Measurements from ENCODE around the gene PDS5B. TPM values are rescaled to one million over a fixed set of nuclear protein-coding genes. Genes with fewer than 3 reads are reported as not detected.
A peak's percentile ranks its signal among the peaks of the same experiment; 100 is the strongest.

The PDS5B gene
- total RNA-seq, 1 experiment from 2014 or later, result 44.3 TPM

DNA sequence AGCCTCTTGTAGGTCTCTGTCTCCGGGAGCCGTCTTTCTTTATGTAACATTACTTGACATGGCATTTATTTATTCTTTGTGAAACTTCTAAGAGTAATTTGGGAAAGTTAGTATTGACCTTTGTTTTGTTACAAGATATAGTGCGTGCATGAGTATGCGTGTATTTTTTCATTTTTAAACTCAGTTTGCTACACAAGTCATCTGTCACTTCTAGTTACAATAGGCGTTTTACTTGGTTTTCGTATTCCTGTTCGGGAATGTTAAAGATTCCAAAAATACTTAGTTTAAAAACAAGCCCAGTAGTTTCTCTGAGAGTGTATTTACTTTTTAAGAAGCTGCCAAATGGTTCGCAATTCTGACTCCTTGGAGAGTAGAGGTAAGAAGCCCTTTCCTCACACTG, 3.2 kb downstream of the PDS5B start:
- Mint-ChIP-seq H3K27ac (no peak overlapping the region), H3K9me3 (no peaks in the 10 kb centered on the region), H3K4me1 (peaks cover 45% of the 10 kb centered on the region), H3K4me3 (peak overlapping the region; percentile 86), H3K27me3 (ENCODE audit: low read depth) (peaks cover 8% of the 10 kb centered on the region), H3K36me3 (no peaks in the 10 kb centered on the region)
- no peak for ATAC-seq
- TF ChIP-seq ZNF281 (CRISPR knock-in tag; IDR thresholded peaks at IDR 0.05), result no peak
- no peak for TF ChIP-seq ERG (CRISPR knock-in tag; IDR thresholded peaks at IDR 0.05)
- TF ChIP-seq KAT7 (CRISPR knock-in tag; IDR thresholded peaks at IDR 0.05; ENCODE audit: borderline replicate concordance), result no peak
- CTCF ChIA-PET, result interaction anchor here (1.3 to 1.8 kb wide), 3 partner anchors 8 to 61 kb away, joined by 3 to 7 read pairs (median 5); no protein-coding TSS in a partner anchor
- DNase-seq (ENCODE audit: low spot score), result no peak
- POLR2A ChIA-PET, result no interaction called here

GRCh38 chr13:32590266-32590665, 4.0 kb downstream of the PDS5B start:
- DNase-seq (ENCODE audit: low spot score), result no peak
- Mint-ChIP-seq H3K27me3 (ENCODE audit: low read depth) (peaks cover 4% of the 10 kb centered on the region), H3K9me3 (no peaks in the 10 kb centered on the region), H3K4me3 (no peak overlapping the region), H3K4me1 (peaks cover 42% of the 10 kb centered on the region), H3K36me3 (no peaks in the 10 kb centered on the region), H3K27ac (peak overlapping the region; percentile 1)
- ChIA-PET CTCF (interaction anchor here (1.3 to 1.8 kb wide), 3 partner anchors 9 to 60 kb away, joined by 3 to 7 read pairs (median 5); no protein-coding TSS in a partner anchor), POLR2A (no interaction called here)
- ATAC-seq, result no peak
- TF ChIP-seq IRF1 (CRISPR knock-in tag; IDR thresholded peaks at IDR 0.05), result no peak
- TF ChIP-seq, protein P1, sequence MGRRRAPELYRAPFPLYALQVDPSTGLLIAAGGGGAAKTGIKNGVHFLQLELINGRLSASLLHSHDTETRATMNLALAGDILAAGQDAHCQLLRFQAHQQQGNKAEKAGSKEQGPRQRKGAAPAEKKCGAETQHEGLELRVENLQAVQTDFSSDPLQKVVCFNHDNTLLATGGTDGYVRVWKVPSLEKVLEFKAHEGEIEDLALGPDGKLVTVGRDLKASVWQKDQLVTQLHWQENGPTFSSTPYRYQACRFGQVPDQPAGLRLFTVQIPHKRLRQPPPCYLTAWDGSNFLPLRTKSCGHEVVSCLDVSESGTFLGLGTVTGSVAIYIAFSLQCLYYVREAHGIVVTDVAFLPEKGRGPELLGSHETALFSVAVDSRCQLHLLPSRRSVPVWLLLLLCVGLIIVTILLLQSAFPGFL (CRISPR knock-in tag; IDR thresholded peaks at IDR 0.05; ENCODE audit: borderline replicate concordance), result no peak
- no peak for TF ChIP-seq MYBL2 (CRISPR knock-in tag; IDR thresholded peaks at IDR 0.05)
- TF ChIP-seq FOXP1 (CRISPR knock-in tag; IDR thresholded peaks at IDR 0.05; ENCODE audit: borderline replicate concordance), result no peak
- TF ChIP-seq, protein P2, sequence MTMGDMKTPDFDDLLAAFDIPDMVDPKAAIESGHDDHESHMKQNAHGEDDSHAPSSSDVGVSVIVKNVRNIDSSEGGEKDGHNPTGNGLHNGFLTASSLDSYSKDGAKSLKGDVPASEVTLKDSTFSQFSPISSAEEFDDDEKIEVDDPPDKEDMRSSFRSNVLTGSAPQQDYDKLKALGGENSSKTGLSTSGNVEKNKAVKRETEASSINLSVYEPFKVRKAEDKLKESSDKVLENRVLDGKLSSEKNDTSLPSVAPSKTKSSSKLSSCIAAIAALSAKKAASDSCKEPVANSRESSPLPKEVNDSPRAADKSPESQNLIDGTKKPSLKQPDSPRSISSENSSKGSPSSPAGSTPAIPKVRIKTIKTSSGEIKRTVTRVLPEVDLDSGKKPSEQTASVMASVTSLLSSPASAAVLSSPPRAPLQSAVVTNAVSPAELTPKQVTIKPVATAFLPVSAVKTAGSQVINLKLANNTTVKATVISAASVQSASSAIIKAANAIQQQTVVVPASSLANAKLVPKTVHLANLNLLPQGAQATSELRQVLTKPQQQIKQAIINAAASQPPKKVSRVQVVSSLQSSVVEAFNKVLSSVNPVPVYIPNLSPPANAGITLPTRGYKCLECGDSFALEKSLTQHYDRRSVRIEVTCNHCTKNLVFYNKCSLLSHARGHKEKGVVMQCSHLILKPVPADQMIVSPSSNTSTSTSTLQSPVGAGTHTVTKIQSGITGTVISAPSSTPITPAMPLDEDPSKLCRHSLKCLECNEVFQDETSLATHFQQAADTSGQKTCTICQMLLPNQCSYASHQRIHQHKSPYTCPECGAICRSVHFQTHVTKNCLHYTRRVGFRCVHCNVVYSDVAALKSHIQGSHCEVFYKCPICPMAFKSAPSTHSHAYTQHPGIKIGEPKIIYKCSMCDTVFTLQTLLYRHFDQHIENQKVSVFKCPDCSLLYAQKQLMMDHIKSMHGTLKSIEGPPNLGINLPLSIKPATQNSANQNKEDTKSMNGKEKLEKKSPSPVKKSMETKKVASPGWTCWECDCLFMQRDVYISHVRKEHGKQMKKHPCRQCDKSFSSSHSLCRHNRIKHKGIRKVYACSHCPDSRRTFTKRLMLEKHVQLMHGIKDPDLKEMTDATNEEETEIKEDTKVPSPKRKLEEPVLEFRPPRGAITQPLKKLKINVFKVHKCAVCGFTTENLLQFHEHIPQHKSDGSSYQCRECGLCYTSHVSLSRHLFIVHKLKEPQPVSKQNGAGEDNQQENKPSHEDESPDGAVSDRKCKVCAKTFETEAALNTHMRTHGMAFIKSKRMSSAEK (CRISPR knock-in tag; IDR thresholded peaks at IDR 0.05; ENCODE audit: borderline replicate concordance), result no peak
- TF ChIP-seq TEAD1 (CRISPR knock-in tag; IDR thresholded peaks at IDR 0.05), result no peak
- TF ChIP-seq GTF2I (CRISPR knock-in tag; conservative IDR thresholded peaks at IDR 0.05), result no peak
- no peak for TF ChIP-seq ERG (CRISPR knock-in tag; IDR thresholded peaks at IDR 0.05)
- TF ChIP-seq, protein P3, sequence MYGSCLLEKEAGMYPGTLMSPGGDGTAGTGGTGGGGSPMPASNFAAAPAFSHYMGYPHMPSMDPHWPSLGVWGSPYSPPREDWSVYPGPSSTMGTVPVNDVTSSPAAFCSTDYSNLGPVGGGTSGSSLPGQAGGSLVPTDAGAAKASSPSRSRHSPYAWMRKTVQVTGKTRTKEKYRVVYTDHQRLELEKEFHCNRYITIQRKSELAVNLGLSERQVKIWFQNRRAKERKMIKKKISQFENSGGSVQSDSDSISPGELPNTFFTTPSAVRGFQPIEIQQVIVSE (CRISPR knock-in tag; IDR thresholded peaks at IDR 0.05; ENCODE audit: borderline replicate concordance), result no peak
- TF ChIP-seq TP53 (CRISPR knock-in tag; IDR thresholded peaks at IDR 0.05), result no peak
- TF ChIP-seq MXD4 (CRISPR knock-in tag; IDR thresholded peaks at IDR 0.05; ENCODE audit: borderline replicate concordance), result no peak
- TF ChIP-seq E2F5 (CRISPR knock-in tag; IDR thresholded peaks at IDR 0.05), result no peak
- TF ChIP-seq, protein P4, sequence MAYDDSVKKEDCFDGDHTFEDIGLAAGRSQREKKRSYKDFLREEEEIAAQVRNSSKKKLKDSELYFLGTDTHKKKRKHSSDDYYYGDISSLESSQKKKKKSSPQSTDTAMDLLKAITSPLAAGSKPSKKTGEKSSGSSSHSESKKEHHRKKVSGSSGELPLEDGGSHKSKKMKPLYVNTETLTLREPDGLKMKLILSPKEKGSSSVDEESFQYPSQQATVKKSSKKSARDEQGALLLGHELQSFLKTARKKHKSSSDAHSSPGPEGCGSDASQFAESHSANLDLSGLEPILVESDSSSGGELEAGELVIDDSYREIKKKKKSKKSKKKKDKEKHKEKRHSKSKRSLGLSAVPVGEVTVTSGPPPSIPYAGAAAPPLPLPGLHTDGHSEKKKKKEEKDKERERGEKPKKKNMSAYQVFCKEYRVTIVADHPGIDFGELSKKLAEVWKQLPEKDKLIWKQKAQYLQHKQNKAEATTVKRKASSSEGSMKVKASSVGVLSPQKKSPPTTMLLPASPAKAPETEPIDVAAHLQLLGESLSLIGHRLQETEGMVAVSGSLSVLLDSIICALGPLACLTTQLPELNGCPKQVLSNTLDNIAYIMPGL (CRISPR knock-in tag; IDR thresholded peaks at IDR 0.05), result no peak
- TF ChIP-seq RORB (CRISPR knock-in tag; IDR thresholded peaks at IDR 0.05), result no peak
- TF ChIP-seq ZBTB21 (CRISPR knock-in tag; IDR thresholded peaks at IDR 0.05; ENCODE audit: borderline replicate concordance), result no peak
- no peak for TF ChIP-seq ESRRA (CRISPR knock-in tag; IDR thresholded peaks at IDR 0.05; ENCODE audit: borderline replicate concordance)
- no peak for TF ChIP-seq SMAD4 (CRISPR knock-in tag; IDR thresholded peaks at IDR 0.05)
